Endodermal cell (in vitro differentiated cells): ENCODE data around the gene CSF3R. TPM values are rescaled to one million over a fixed set of nuclear protein-coding genes. Genes with fewer than 3 reads are reported as not detected.

Experiments used
- DNase-seq: peaks from one replicate; pipeline ENCODE4 v3.0.0-alpha.2; 2017
- H3K27ac ChIP-seq: 2 replicates; pipeline ENCODE4 v1.5.1; 2013; ENCODE audit warnings: mild to moderate bottlenecking, low read depth, low read length, moderate library complexity
- H3K27me3 ChIP-seq: 2 replicates; pipeline ENCODE4 v1.6.1; 2013; ENCODE audit warnings: mild to moderate bottlenecking, low read length, moderate library complexity; ENCODE audit not compliant: insufficient read depth, control insufficient read depth, poor library complexity, severe bottlenecking
- H3K36me3 ChIP-seq: 2 replicates; pipeline ENCODE4 v1.7.0; 2013; ENCODE audit warnings: mild to moderate bottlenecking, low read length, moderate library complexity; ENCODE audit not compliant: control insufficient read depth, insufficient read depth
- H3K4me1 ChIP-seq: one replicate; pipeline ENCODE4 v1.7.0; 2013; ENCODE audit warnings: low read length; ENCODE audit not compliant: control insufficient read depth, insufficient read depth
- H3K4me3 ChIP-seq: 2 replicates; pipeline ENCODE4 v1.5.1; 2013; ENCODE audit warnings: mild to moderate bottlenecking, low read length, moderate library complexity
- H3K9ac ChIP-seq: 2 replicates; pipeline ENCODE4 v1.6.1; 2013; ENCODE audit warnings: mild to moderate bottlenecking, low read length, moderate library complexity; ENCODE audit not compliant: poor library complexity, severe bottlenecking; ENCODE audit errors: extremely low read depth
- H3K9me3 ChIP-seq: 2 replicates; pipeline ENCODE4 v1.6.1; 2013; ENCODE audit warnings: mild to moderate bottlenecking, low read length, moderate library complexity; ENCODE audit not compliant: control insufficient read depth
- H3K27ac Mint-ChIP-seq: 2 replicates; pipeline ENCODE4 v1.8.0; 2020; ENCODE audit warnings: mixed read lengths
- H3K27me3 Mint-ChIP-seq: 2 replicates; pipeline ENCODE4 v1.8.0; 2021; ENCODE audit warnings: mild to moderate bottlenecking, mixed read lengths; ENCODE audit not compliant: insufficient read depth
- H3K36me3 Mint-ChIP-seq: 2 replicates; pipeline ENCODE4 v1.8.0; 2020; ENCODE audit warnings: low read depth, mixed read lengths
- H3K4me1 Mint-ChIP-seq: 2 replicates; pipeline ENCODE4 v1.8.0; 2020; ENCODE audit warnings: mixed read lengths
- H3K4me3 Mint-ChIP-seq: 2 replicates; pipeline ENCODE4 v1.8.0; 2020; ENCODE audit warnings: mild to moderate bottlenecking, moderate library complexity, mixed read lengths
- H3K9me3 Mint-ChIP-seq: 2 replicates; pipeline ENCODE4 v1.8.0; 2020; ENCODE audit warnings: mild to moderate bottlenecking, mixed read lengths
- WGBS, 2 experiments: methylation state at CpG; one replicate each; pipeline versions ENCODE4 v1.1.5 to v1.1.7; 2013; ENCODE audit warnings: missing lambda C conversion rate in 2 of 2, mixed read lengths in 1 of 2; ENCODE audit not compliant: insufficient coverage in 1 of 2, insufficient read length in 1 of 2; 5-methylcytosine and 5-hydroxymethylcytosine counted together
- total RNA-seq, 2 donors: library from RNA; stranded (reverse); fragmentation: NEBNext Ultra II Directional in 1 of 2; extraction: Animal tissue kit (Norgen Biotek cat#: 25700) in 1 of 2; gene quantifications; 2 replicates in 1 of 2; 3 replicates in 1 of 2; pipeline ENCODE4 v1.2.1, GENCODE V29; 2021
- TF ChIP-seq, protein P1 (sequence below): fragments of 200-600 bp; sonication (generic); conservative IDR thresholded peaks from 2 replicates; pipeline ENCODE4 v1.5.0; 2021; ENCODE audit warnings: antibody characterized with exemption, mild to moderate bottlenecking

CSF3R gene
- total RNA-seq, 2 donors from 2014 or later: 1.5 TPM

DNA sequence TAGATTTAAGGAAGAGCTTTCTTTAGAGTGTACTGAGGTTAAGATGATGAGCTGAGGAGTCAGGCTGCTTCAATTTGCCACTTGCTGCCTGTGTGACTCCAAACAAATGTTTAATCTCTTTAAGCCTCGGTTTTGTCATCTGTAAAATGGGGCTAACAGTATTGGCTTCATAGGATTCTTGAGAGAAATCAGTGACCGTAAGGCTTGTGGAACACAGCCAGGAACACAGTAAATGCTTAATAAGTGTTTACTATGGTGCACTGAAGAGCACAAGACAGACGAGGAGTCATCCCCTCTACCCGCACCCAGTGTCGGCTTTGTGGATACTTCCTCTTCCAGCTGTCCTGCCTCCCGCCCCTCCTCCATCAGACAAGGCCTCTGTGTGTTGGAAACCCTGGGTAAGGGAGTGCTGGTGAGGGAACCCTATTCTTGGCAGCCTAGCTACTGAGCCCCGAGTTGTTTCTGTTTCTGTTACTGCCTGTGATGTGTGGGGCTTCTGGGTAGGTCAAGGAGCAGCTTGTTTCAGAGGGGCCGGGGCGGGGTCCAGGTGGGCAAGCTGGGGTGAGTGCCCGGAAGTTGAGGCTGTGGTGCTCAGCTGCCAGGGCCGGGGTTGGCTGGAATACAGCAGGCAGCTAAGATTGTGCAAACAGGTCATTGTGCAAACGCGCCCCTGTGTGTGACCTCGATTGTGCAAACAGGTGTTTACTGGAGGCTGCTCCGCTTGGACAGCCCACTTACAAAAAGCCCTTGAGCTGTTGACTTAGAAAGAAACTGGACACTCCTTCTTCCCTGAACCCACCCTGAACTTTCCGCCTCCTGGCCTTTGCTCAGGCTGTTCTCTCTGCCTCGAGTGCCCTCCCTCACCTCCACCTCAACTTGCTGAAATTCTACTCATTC is 4.0 kb upstream of the CSF3R start:
- Histone ChIP-seq H3K27ac (no peak overlapping the region), H3K27me3 (no peaks in the 10 kb centered on the region), H3K4me1 (peaks cover 8% of the 10 kb centered on the region), H3K4me3 (no peak overlapping the region), H3K9ac (no peak overlapping the region), H3K36me3 (no peaks in the 10 kb centered on the region), H3K9me3 (no peaks in the 10 kb centered on the region)
- Mint-ChIP-seq H3K27me3 (peaks cover 5% of the 10 kb centered on the region), H3K4me3 (no peak overlapping the region), H3K9me3 (peaks cover 5% of the 10 kb centered on the region), H3K4me1 (peaks cover 26% of the 10 kb centered on the region), H3K36me3 (no peaks in the 10 kb centered on the region), H3K27ac (no peak overlapping the region)
- TF ChIP-seq, protein P1, sequence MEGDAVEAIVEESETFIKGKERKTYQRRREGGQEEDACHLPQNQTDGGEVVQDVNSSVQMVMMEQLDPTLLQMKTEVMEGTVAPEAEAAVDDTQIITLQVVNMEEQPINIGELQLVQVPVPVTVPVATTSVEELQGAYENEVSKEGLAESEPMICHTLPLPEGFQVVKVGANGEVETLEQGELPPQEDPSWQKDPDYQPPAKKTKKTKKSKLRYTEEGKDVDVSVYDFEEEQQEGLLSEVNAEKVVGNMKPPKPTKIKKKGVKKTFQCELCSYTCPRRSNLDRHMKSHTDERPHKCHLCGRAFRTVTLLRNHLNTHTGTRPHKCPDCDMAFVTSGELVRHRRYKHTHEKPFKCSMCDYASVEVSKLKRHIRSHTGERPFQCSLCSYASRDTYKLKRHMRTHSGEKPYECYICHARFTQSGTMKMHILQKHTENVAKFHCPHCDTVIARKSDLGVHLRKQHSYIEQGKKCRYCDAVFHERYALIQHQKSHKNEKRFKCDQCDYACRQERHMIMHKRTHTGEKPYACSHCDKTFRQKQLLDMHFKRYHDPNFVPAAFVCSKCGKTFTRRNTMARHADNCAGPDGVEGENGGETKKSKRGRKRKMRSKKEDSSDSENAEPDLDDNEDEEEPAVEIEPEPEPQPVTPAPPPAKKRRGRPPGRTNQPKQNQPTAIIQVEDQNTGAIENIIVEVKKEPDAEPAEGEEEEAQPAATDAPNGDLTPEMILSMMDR: no peak
- peak; percentile 32 for DNase-seq
- 92 to 93% methylated on average over 14 to 17 of the region's 17 CpGs for WGBS, 2 experiments

DNA sequence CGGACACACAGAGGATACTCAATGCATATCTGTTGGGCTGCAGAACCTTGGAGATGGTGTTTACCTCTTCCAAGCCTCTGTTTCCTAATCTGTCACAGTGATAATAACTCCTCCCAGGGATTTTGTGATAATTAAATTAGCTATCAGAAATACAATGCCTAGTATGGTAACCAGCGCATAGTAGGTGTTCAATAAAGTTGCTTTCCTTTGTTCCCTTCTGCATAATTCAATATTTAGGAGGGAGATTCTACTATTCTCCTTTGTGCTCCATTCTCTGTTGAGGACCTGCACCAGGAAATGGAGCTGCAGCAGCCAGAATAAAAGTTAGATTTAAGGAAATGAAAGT is 3.4 kb upstream of the CSF3R start:
- DNase-seq: no peak
- no peak overlapping the region for H3K4me3 Mint-ChIP-seq
- peaks cover 4% of the 10 kb centered on the region for H3K27me3 Mint-ChIP-seq
- Histone ChIP-seq H3K9me3 (no peaks in the 10 kb centered on the region), H3K4me3 (no peak overlapping the region), H3K36me3 (no peaks in the 10 kb centered on the region), H3K9ac (no peak overlapping the region), H3K27me3 (no peaks in the 10 kb centered on the region), H3K27ac (no peak overlapping the region), H3K4me1 (peaks cover 11% of the 10 kb centered on the region)
- WGBS, 2 experiments: 100% methylated on average over 1 to 2 of the region's 2 CpGs
- H3K4me1 Mint-ChIP-seq: peaks cover 31% of the 10 kb centered on the region
- H3K9me3 Mint-ChIP-seq: peaks cover 5% of the 10 kb centered on the region
- TF ChIP-seq, protein P1: no peak
- H3K36me3 Mint-ChIP-seq: no peaks in the 10 kb centered on the region
- no peak overlapping the region for H3K27ac Mint-ChIP-seq

DNA sequence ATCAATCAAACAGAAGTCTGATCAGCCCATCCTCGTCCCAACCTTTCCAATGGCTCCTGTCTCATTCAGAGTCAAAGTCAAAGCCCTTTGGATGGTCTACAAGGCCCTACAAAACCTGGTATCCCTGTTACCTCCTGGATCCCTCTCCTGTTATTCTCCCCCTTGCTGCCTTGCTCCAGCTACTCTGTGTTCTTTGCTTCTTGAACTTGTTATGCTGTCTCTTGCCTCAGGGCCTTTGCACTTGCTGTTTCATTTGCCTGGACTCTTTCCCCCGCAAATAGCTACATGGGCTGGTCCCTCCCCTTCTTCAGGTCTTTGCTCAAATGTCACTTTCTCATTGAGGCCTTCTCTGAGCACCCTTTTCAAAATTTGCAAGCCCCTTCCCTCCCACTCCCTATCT is 1.4 kb upstream of the CSF3R start:
- Histone ChIP-seq H3K4me3 (no peak overlapping the region), H3K4me1 (peaks cover 11% of the 10 kb centered on the region), H3K27me3 (no peaks in the 10 kb centered on the region), H3K9me3 (no peaks in the 10 kb centered on the region), H3K27ac (no peak overlapping the region), H3K9ac (no peak overlapping the region), H3K36me3 (no peaks in the 10 kb centered on the region)
- 89 to 94% methylated on average over 2 of the region's 2 CpGs for WGBS, 2 experiments
- Mint-ChIP-seq H3K36me3 (no peaks in the 10 kb centered on the region), H3K27ac (no peak overlapping the region), H3K9me3 (peaks cover 5% of the 10 kb centered on the region), H3K4me1 (peaks cover 20% of the 10 kb centered on the region), H3K27me3 (peaks cover 11% of the 10 kb centered on the region), H3K4me3 (no peak overlapping the region)
- peak; percentile 24 for DNase-seq
- TF ChIP-seq, protein P1: no peak
